Hepatocyte (in vitro differentiated cells): ENCODE measurements around the gene ANGPT4. TPM values are rescaled to one million over a fixed set of nuclear protein-coding genes. Genes with fewer than 3 reads are reported as not detected.

ENCODE experiments used
- DNase-seq: peaks from one replicate; pipeline ENCODE4 v3.0.0-alpha.2; 2016; ENCODE audit warnings: low spot score
- H2AFZ ChIP-seq: fragments of 200-600 bp; sonication (generic); 2 replicates; pipeline ENCODE4 v1.6.0; 2016; ENCODE audit warnings: antibody characterized with exemption, mild to moderate bottlenecking
- H3K27ac ChIP-seq: fragments of 200-600 bp; sonication (generic); 2 replicates; pipeline ENCODE4 v1.5.1; 2016; ENCODE audit warnings: mild to moderate bottlenecking
- H3K27me3 ChIP-seq: fragments of 200-600 bp; sonication (generic); 2 replicates; pipeline ENCODE4 v1.6.1; 2016
- H3K36me3 ChIP-seq: fragments of 200-600 bp; sonication (generic); replicated peaks from 2 replicates; pipeline ENCODE4 v1.5.1; 2016; ENCODE audit warnings: low read depth; ENCODE audit not compliant: insufficient read depth
- H3K4me1 ChIP-seq: fragments of 200-600 bp; sonication (generic); 2 replicates; pipeline ENCODE4 v1.5.1; 2016; ENCODE audit warnings: mild to moderate bottlenecking, moderate library complexity; ENCODE audit not compliant: insufficient read depth
- H3K4me2 ChIP-seq: fragments of 200-600 bp; sonication (generic); 2 replicates; pipeline ENCODE4 v1.6.0; 2016
- H3K4me3 ChIP-seq: fragments of 200-600 bp; sonication (generic); 2 replicates; pipeline ENCODE4 v1.5.1; 2016; ENCODE audit warnings: mild to moderate bottlenecking
- H3K79me2 ChIP-seq: fragments of 200-600 bp; sonication (generic); 2 replicates; pipeline ENCODE4 v1.6.0; 2017; ENCODE audit warnings: mild to moderate bottlenecking
- H3K9me2 ChIP-seq: fragments of 200-600 bp; sonication (generic); replicated peaks from 2 replicates; pipeline ENCODE4 v1.6.0; 2017; ENCODE audit warnings: mild to moderate bottlenecking; ENCODE audit not compliant: insufficient read depth
- H3K9me3 ChIP-seq: fragments of 200-600 bp; sonication (generic); 2 replicates; pipeline ENCODE4 v1.5.1; 2016; ENCODE audit warnings: low read depth, mild to moderate bottlenecking
- H4K20me1 ChIP-seq: fragments of 200-600 bp; sonication (generic); 2 replicates; pipeline ENCODE4 v1.6.0; 2016; ENCODE audit warnings: mild to moderate bottlenecking; ENCODE audit not compliant: insufficient read depth, poor library complexity, severe bottlenecking
- CTCF ChIP-seq: fragments of 200-600 bp; sonication (generic); IDR thresholded peaks from 2 replicates; pipeline ENCODE4 v1.5.1; 2016; ENCODE audit warnings: antibody characterized with exemption, mild to moderate bottlenecking; ENCODE audit not compliant: poor library complexity
- EZH2 ChIP-seq: fragments of 200-600 bp; sonication (generic); IDR thresholded peaks from 2 replicates; pipeline ENCODE4 v1.6.1; 2016; ENCODE audit warnings: antibody characterized with exemption, mild to moderate bottlenecking, borderline replicate concordance
- EZH2phosphoT487 ChIP-seq: fragments of 200-600 bp; sonication (generic); IDR thresholded peaks from one replicate; pipeline ENCODE4 v1.6.1; 2018; ENCODE audit warnings: antibody characterized with exemption, mild to moderate bottlenecking, low read depth, moderate library complexity; ENCODE audit not compliant: unreplicated experiment, severe bottlenecking
- WGBS: methylation state at CpG from one replicate; pipeline ENCODE4 v1.1.6; 2016; ENCODE audit warnings: low lambda C conversion rate; ENCODE audit errors: missing lambda C conversion rate; 5-methylcytosine and 5-hydroxymethylcytosine counted together
- polyA plus RNA-seq: library from polyadenylated mRNA; unstranded; fragments of >200 nt; fragmentation: Nextera tagmentation; extraction: Ambion mirVana; gene quantifications from 2 replicates; pipeline ENCODE4 v1.2.1, GENCODE V29; 2016
- total RNA-seq: library from RNA; depleted of rRNA; stranded (reverse); fragments of >200 nt; gene quantifications from 2 replicates; pipeline ENCODE4 v1.2.3, GENCODE V29; 2014

The ANGPT4 gene
- total and polyA plus RNA-seq, 2 experiments from 2014 or later = not detected

- Histone ChIP-seq H3K27ac (no peak overlapping the region), H3K27me3 (no peaks in the 10 kb centered on the region), H3K9me2 (no peaks in the 10 kb centered on the region), H3K4me3 (no peak overlapping the region), H2AFZ (no peak overlapping the region), H3K4me2 (no peak overlapping the region), H3K9me3 (no peaks in the 10 kb centered on the region), H3K4me1 (peaks cover 12% of the 10 kb centered on the region), H3K36me3 (no peaks in the 10 kb centered on the region), H3K79me2 (no peaks in the 10 kb centered on the region), H4K20me1 (no peaks in the 10 kb centered on the region)
- WGBS = 80% methylated on average over 12 of the region's 12 CpGs
- no peak for DNase-seq
- TF ChIP-seq EZH2phosphoT487 (no peak), EZH2 (no peak)
These were observed 5.0 kb downstream of the ANGPT4 start for GRCh38 chr20:910870-911770.

GRCh38 chr20:910132-910869 is 5.8 kb downstream of the ANGPT4 start:
- DNase-seq = no peak
- 62% methylated on average over 9 of the region's 9 CpGs for WGBS
- Histone ChIP-seq H3K4me2 (no peak overlapping the region), H3K27me3 (no peaks in the 10 kb centered on the region), H3K4me3 (no peak overlapping the region), H4K20me1 (no peaks in the 10 kb centered on the region), H3K27ac (no peak overlapping the region), H3K79me2 (no peaks in the 10 kb centered on the region), H3K9me2 (no peaks in the 10 kb centered on the region), H2AFZ (no peak overlapping the region), H3K4me1 (peaks cover 12% of the 10 kb centered on the region), H3K36me3 (no peaks in the 10 kb centered on the region), H3K9me3 (no peaks in the 10 kb centered on the region)
- TF ChIP-seq CTCF (no peak), EZH2phosphoT487 (no peak)

GRCh38 chr20:909641-910040 is 6.5 kb downstream of the ANGPT4 start:
- WGBS = 73% methylated on average over 3 of the region's 3 CpGs
- DNase-seq = no peak
- H3K9me2 ChIP-seq = no peaks in the 10 kb centered on the region
- H3K27ac ChIP-seq = no peak overlapping the region
- no peak overlapping the region for H2AFZ ChIP-seq
- H3K9me3 ChIP-seq = no peaks in the 10 kb centered on the region
- no peaks in the 10 kb centered on the region for H4K20me1 ChIP-seq
- no peak overlapping the region for H3K4me2 ChIP-seq
- no peak for TF ChIP-seq EZH2
- no peak for TF ChIP-seq EZH2phosphoT487
- no peak for TF ChIP-seq CTCF
- no peaks in the 10 kb centered on the region for H3K27me3 ChIP-seq
- peaks cover 12% of the 10 kb centered on the region for H3K4me1 ChIP-seq
- H3K36me3 ChIP-seq = no peaks in the 10 kb centered on the region
- no peak overlapping the region for H3K4me3 ChIP-seq
- no peaks in the 10 kb centered on the region for H3K79me2 ChIP-seq
